SH-SY5Y (cell line): Measurements from ENCODE around the gene DMRTC2.

ENCODE experiments used
- GATA2 ChIP-seq: IDR thresholded peaks from 2 replicates; pipeline ENCODE4 v1.6.1; 2011; ENCODE audit warnings: mild to moderate bottlenecking, low read depth, low read length
- GATA3 ChIP-seq: IDR thresholded peaks from 2 replicates; pipeline ENCODE4 v1.6.1; 2011; ENCODE audit warnings: low read depth, mild to moderate bottlenecking, low read length, moderate library complexity

GRCh38 chr19:41810301-41810700 is 34.5 kb upstream of the DMRTC2 start:
- no peak for TF ChIP-seq GATA3
- TF ChIP-seq GATA2 = no peak
